C4-2B (cell line): Measurements from ENCODE around the gene LLGL1.

Experiments
- H3K27ac ChIP-seq: fragments of 450-650 bp; 2 replicates; pipeline ENCODE4 v1.5.1; 2017
- ZFX ChIP-seq: fragments of 450-650 bp; IDR thresholded peaks from 2 replicates; pipeline ENCODE4 v1.6.1; 2017
- TF ChIP-seq, protein P1 (sequence below): fragments of 450-650 bp; conservative IDR thresholded peaks from 2 replicates; pipeline ENCODE4 v1.5.1; 2017; ENCODE audit warnings: mild to moderate bottlenecking

The LLGL1 gene

DNA sequence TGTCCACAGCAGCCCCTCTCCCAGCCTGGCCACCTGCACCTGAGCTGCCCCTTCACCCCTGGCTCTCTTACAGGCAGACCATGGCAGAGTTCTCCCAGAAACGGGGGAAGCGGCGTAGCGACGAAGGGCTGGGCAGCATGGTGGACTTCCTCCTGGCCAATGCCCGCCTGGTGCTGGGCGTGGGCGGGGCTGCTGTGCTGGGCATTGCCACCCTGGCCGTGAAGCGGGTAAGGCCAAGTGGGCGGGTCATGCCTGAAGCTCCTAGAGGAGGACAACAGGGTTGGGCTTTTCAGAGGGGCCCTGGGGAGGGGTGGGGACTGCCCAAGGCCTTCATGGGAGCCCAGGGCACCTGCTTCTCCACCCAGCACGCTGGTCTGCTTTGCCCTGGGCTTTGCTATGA, 37.2 kb downstream of the LLGL1 start:
- TF ChIP-seq, protein P1, sequence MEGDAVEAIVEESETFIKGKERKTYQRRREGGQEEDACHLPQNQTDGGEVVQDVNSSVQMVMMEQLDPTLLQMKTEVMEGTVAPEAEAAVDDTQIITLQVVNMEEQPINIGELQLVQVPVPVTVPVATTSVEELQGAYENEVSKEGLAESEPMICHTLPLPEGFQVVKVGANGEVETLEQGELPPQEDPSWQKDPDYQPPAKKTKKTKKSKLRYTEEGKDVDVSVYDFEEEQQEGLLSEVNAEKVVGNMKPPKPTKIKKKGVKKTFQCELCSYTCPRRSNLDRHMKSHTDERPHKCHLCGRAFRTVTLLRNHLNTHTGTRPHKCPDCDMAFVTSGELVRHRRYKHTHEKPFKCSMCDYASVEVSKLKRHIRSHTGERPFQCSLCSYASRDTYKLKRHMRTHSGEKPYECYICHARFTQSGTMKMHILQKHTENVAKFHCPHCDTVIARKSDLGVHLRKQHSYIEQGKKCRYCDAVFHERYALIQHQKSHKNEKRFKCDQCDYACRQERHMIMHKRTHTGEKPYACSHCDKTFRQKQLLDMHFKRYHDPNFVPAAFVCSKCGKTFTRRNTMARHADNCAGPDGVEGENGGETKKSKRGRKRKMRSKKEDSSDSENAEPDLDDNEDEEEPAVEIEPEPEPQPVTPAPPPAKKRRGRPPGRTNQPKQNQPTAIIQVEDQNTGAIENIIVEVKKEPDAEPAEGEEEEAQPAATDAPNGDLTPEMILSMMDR, result no peak
- no peak for TF ChIP-seq ZFX
- H3K27ac ChIP-seq, result no peak overlapping the region

DNA sequence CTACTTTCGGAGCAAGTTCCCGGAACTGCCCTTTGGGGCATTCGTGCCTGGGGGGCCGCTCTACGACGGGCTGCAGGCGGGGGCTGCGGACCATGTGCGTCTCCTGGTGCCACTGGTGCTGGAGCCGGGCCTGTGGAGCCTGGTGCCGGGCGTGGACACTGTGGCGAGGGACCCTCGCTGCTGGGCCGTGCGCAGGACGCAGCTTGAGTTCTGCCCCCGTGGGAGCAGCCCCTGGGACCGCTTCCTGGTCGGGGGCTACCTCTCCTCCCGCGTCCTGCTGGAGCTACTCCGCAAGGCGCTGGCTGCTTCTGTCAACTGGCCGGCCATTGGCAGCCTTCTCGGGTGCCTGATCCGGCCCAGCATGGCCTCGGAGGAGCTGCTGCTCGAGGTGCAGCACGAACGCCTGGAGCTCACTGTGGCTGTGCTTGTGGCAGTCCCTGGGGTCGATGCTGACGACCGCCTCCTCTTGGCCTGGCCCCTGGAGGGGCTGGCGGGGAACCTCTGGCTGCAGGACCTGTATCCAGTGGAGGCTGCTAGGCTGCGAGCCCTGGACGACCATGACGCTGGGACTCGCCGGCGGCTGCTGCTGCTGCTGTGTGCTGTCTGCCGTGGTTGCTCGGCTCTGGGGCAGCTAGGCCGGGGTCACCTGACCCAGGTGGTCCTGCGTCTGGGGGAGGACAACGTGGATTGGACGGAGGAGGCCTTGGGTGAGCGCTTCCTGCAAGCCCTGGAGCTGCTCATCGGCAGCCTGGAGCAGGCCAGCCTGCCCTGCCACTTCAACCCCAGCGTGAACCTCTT, 38.6 kb downstream of the LLGL1 start:
- no peak for TF ChIP-seq ZFX
- H3K27ac ChIP-seq, result no peak overlapping the region

DNA sequence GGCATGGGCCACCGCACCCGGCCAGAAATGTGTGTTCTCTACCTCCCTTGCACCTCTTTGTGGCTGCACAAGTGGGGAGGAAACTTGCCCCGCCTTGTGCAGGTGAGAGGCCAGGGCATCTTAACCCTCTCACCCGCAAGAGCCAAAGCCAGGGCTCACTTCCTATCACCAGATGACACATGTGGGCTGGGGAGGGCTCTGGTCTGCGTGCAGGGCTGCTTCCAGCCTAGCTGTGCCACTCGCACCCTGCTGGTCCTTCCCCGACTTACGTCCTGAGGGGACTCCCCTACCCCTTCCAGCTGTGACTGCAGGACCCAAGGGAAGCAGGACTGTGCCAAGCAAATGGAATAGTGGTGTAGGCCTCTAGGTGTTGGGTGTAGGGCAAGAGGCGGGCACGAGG, 41.9 kb downstream of the LLGL1 start:
- no peak overlapping the region for H3K27ac ChIP-seq
- no peak for TF ChIP-seq ZFX
- TF ChIP-seq, protein P1, result no peak

DNA sequence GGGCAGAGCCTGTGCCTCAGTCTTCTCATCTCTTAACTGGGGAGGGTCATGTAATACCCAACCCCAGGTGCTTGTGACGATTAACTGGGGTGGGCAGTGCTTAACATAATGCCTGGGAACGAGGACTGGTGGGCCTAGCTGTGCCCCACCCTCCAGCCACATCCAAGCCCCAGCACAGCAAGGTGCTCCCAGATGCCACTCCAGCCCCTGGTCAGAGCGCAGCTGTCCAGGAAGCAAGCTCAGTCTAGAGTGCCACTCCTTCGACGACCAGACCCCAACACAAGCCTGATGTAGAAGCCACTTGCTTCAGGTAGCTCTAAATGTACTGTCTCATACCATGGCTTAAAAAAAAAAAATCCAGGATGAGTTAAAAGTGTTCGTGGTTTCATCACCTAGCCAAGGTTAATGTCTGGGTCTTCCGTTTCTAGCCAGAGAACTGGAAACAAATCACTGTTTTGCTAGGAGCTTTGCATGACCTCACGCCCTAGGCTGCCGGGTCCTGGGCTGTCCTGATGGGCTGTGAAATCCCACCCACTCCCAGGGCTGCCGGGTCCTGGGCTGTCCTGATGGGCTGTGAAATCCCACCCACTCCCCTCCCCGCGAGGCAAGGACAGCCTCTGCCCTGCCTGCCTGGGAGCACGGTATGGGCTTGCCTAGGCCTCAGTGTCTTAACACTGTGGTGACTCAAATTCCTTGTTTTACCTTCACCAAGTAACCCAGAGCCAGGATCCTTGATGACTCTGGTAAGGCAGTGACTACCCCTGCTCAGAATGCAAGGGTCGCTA, 42.7 kb downstream of the LLGL1 start:
- no peak overlapping the region for H3K27ac ChIP-seq

DNA sequence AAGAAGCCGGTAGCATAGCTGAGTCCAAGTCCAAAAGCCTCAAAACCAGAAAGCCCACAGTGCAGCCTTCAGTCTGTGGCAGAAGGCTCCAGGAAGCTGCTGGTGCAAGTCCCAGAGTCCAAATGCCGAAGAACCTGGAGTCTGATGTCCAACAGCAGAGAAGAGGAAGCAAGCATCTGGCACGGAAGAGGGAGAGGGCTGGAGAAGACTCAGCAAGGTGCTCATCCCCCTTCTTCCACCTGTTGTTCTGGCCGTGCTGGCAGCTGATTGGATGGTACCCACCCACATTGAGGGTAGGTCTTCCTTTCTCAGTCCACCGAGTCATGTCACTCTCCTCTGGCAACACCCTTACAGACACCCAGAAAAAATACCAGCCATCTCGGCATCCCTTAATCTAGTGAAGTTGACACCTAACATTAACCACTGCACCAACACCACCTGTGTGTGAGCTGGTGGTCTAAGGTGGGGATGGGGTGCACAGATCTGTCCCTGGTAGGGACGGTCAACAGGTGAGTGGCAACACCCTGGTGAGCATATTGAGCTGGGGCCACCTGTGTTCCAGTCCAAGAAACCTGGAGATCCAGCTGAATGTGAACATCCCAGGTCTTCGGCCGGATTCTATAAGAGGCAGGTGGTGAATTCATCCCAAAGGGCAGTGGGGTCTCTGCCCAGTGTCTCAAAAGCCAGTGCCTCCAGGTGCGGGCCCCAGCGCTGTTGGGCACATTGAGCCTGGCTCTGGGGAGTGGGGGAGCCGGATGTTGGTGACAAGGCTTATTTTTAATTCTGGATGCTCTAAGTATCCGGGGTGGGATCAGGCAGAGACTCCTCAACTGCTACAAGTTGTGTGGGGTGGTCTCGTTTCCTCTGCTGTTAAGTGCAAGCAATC, 44.9 kb downstream of the LLGL1 start:
- TF ChIP-seq ZFX, result no peak
- TF ChIP-seq, protein P1, result no peak
- H3K27ac ChIP-seq, result no peak overlapping the region

More for the DNA sequence above, 42.7 kb downstream of the LLGL1 start:
- TF ChIP-seq, protein P1, result no peak
- no peak for TF ChIP-seq ZFX

DNA sequence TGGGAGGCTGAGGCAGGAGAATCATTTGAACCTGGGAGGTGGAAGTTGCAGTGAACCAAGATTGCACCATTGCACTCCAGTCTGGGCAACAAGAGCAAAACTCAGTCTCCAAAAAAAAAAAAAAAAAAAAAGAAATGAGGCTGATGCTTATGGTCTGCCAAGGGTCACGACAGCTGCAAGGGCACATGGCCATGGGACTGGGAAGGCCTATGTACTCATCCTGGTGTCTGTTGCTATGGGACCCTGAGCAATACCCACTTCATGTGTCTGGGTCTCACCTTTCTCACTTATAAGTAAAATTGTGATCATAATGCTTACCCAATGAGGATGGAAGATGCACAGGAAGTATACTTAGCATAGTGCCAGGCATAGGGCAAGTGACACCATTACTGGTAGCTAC, 51.6 kb downstream of the LLGL1 start:
- TF ChIP-seq, protein P1, result no peak
- no peak overlapping the region for H3K27ac ChIP-seq

DNA sequence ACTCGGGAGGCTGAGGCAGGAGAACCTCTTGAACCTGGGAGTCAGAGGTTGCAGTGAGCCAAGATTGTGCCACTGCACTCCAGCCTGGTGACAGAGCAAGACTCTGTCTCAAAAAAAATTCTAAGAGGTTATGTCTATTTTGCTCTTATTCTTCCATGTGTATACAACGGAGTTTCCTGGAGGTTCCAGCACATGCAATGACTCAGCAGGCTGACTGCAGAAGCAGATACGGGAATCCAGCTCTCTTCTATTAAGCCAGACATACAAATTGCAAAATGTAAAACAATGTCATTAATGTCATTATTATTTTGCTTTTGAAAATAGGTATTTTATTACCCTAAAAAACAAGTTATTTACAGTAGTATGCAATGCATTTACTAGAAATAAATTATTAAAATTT, 53.4 kb downstream of the LLGL1 start:
- TF ChIP-seq ZFX, result no peak
- TF ChIP-seq, protein P1, result no peak
- no peak overlapping the region for H3K27ac ChIP-seq
